Hypothalamus (tissue), 51 donors: ENCODE data around the gene GRM4.

Experiments used
- DNase-seq, 51 donors: peaks; one replicate each; lab custom pipeline; 2025; lab: John Stamatoyannopoulos, UW

Gene GRM4

DNA sequence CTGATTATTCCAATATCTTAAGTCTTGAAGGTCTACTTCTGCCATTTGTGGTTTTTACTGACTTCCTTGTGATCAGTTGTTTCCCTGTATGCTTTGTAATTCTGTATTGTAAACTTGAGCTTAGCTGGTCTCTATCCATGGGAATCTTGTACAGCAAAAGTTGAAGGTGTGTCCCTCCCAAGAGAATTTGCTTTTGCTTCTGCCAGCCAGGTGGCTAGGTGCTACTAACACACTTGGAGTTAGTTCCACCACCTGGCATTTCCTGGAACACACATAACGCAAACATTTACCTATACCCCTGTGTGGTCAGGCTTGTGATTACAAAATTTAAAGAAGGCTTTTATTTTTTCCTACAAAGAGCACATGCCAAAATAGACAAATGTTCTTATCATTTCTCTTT is 141.2 kb downstream of the GRM4 start:
- no peak for DNase-seq

DNA sequence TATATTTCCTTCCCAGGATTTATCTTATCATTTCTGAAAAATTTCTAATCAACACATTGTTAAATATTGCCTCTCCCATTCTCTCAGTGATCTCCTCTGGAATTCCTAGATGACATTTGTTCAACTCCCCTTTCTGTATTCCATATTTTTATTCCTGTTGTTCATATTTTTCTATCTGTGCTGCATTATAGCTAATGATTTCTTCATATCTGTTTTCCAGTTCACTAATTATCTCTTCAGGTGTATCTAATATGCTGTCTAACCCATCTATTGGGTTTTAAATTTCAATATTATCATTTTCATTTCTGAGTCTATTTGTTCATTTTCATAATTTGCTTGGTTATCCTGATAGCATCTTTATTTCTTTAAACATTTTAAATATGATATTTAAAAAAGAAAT is 141.9 kb downstream of the GRM4 start:
- no peak for DNase-seq

DNA sequence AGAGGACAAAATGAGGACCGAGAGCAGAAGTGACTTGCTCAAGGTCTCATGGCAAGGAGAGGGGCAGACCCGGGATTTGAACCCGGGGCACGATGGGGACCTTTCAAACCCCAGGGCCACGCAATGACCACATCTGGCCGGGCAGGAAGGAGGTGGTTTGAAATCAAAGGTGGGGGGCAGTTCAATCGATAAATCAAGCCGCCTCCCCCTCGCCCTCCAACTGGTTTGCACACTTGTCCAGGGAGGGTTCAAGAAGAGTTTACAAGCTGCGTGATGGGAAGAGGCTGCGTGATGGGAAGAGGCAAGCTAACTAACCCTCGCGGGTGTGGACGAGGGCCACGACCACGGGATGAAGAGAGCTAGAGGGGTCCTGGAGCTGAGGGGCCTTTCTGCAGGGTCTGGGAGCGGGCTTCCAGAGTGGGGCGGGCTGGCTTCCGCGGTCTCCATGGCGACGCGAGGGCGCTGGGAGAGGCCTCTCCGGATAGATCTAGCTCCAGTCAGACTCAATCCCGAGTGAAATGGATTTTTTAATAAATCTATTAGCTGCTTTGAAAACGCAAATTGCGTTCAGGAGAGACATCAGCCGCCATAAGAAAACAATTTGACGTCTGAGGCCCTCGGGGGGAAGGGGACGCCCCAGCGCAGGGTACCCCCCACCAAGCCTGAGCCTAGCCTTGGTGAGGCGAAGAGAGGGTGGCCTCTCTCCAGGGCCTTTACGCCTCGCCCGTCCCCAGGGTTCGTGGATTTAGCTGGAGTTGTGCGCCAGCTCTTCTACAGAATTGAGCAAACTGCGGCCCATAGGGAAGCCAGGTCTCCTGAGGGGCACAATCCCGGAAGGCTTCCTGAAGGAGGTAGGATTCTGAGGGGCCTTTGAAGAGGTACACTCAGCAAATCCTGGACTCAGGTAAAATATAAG is 143.9 kb downstream of the GRM4 start:
- DNase-seq = peak in 1 of 51 donors; percentile 6

DNA sequence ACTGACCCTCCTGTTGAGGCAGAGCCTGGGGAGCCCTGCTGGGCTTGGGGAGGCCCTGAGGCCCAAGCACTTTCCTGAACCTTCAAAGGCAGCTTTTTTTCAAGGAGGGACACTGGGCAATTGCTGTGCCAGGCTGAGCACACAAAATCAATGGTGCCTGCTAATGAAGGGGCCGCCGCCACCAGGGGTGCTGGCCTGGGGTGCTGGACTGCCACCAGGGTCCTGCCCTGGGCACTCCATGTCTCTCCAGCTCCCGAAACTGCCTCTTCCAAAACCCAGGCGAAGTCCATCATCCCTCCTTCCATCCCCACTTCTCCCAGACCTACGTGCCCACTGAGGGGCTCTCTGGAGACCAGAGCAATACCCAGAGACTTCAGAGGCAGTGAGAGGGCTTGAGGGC is 145.6 kb downstream of the GRM4 start:
- DNase-seq = no peak

DNA sequence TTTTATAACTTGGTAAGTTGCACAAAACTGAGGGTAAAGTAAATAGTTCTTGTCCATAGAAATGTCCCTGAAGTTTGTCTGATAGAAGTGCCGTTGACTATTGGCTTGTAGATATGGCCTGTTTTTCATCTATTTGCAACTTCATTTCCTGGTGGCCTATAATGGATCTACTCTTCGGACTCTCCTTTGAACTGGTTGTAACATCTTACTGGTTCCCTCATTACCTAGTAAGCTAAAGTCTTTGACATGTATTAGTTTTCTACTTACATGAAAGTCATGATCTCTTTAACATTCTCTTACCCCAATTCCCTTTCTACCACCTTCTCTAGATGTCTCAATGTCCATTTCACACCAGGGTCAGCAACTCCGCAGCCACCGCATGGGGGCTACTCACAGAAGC is 146.3 kb downstream of the GRM4 start:
- no peak for DNase-seq

DNA sequence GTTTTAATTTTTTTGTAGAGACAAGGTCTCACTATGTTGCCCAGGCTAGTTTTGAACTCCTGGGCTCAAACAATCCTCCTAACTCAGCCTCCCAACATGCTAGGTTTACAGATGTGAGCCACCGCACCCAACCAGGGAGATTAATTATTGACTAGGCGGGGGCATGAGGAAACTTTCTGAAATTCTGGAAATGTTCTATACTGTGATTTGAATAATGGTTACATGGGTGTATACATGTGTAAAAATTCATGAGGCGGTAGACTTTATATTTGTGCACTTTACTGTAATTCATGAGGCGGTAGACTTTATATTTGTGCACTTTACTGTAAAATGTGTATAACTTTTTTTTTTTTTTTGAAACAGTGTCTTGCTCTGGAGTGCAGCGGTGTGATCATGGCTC is 147.2 kb downstream of the GRM4 start:
- DNase-seq = no peak

DNA sequence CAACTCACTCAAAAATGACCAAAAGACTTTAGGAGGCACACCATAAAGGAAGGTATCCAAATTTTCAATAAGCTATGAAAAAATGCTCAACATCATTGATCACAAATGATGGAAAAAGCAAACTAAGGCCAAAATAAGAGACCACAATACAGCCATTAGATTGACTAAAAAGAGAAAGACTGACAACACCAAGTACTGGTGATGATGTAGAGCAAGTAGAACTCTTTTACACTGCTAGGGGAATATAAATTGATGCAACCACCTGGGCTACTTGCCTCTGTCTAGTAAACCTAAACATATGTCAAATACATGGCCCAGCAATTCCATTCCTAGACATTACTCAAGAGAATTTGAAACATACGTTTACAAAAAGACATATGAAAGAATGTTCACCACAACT is 148.6 kb downstream of the GRM4 start:
- no peak for DNase-seq

DNA sequence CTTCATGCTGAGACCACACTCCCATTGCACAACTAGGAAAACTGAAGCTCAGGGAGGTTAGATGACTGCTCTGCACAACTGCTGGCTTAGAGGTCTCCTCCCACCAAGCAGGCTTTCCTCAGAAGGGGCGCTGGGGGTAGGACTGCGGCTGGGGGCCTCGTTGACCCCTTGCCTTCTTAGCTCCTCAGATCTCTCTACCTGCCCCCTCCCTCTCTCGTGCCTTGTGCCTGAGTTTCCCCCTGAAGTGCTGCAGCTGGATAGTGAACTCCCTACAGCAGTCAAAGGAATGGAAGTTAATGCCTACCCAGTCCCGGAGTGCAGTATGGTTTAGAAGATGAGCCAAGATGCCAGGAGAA is 149.8 kb downstream of the GRM4 start:
- DNase-seq = no peak

DNA sequence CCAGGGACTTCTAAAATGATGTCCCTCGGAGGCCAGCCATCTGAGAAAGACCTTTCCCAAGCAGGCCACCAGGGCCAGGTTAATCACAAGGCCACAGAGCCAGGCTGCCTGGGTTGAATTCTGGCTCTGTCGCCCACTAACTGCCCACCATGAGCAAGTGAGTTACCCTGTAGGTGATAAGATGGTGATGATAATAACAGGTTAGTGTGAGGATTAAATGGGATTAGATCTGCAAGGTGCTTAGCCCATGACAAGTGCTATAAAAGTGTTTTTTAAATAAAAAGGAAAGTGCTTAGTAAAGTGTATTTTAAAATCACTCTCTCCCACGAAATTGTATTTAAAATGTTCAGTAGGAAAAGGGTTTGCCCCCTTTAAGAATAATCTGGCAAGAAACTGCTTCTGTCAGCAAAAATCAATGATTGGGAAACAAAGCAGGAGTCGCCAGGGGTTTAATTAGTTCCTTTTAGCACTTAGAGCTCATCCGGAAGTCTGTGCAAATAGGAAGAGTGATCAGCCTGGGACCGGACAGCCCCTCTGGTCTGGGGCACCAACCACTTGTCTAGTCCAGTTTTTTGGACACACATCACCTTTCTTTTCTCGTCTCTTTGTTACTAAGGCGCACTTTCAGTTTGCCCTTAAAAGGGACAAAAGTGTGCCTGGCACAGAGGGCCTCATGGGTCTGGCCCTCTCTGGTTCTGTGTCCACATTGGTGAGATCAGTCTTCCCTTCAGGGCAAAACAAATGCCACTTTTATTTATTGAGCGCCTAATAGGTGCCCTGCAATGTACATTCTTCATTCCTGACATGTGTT is 150.4 kb downstream of the GRM4 start:
- DNase-seq = no peak

DNA sequence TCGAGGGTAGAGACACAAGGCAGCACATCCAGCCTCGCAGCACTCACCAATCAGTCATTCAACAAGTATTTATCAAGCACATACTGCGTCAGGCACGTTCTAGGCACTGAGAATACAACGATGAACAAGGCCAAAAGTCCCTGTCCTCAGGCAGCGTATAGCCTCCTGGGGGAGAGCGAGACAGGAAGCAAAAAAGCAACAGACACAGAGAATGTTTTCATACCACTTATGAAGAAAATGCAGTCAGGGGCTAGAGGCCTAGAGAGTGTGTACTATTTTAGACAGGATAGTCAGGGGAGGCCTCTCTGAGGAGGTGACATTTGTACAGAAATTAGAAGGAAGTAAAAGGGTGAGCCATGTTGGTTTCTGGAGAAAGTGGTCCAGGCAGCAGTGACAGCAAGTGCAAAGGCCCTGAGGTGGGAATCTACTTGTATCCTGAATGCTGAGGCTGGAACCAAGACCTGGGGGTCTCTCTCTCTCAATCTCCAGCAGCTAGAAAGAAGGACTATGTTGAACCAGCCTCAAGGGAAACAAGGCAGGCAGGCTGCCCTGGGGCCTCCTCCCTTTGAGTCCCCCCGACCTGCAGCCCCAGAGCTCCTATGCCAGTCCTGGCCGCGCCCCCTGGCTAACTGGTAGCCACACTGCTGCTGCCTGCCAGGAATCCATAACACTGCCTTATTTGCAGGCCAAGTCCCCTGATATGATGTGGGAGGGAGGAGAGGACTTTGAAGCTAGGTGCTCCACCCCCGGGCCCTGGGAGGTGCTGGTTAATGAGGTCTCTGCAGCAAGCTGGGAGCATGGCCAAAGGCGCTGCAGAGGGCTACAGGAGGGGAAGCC is 151.2 kb downstream of the GRM4 start:
- no peak for DNase-seq

DNA sequence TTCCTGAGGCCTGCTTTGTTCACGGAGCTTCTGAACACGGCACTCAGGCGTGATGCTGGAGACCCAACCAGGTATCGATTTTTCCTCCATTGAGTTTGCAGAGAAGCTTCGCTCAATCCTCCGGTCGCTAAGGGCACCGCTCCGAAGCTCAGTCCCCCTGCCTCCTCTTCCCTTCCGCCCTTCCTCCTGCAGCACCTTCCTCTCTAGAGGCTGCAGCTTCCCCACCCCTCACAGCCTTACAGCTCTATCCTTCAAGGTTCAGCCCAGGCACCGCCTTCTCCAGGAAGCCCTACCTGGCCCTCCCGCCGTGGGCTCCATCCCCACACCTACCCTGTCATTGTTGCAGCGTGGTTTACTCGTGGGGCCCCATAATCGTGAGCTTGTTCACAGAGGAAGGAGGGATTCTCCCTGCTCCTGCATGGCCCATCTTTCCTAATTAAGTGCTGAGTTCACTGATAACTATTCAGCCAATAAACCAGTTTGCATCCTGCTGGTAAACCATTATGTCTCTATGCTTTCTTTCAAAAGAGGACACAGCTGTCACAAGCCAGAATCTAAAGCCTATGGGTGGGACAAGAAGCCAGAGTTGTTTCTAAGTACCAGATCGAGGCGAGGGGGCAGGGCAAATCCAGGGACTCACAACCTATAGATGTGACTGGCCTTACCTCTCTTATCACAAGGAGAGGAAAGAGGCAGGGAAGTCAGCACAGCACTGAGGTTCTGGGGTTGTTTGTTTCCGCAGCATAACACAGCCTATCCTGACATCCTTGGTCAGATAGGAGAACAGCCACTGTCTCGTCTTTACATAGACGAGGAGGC is 152.0 kb downstream of the GRM4 start:
- no peak for DNase-seq

DNA sequence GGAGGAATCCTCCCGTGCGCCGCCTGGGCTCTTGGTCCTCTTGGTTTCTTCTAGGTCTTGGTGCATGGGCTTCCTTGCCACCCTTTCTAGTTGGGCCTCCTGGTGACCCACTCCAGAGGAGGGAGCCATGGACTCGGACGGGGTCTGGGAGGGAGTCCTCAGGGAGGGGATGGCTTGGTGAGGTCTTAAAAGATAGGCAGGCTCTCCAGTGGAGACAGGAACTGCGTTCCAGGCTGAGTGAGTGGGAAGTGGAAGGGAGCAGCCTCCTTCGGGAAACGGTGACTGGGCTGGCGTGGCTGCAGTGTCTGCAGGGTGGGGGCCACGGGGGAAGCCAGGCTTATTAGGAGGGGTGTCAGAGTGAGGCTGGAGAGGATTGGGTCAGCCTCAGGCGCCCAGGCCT is 152.8 kb downstream of the GRM4 start:
- no peak for DNase-seq

DNA sequence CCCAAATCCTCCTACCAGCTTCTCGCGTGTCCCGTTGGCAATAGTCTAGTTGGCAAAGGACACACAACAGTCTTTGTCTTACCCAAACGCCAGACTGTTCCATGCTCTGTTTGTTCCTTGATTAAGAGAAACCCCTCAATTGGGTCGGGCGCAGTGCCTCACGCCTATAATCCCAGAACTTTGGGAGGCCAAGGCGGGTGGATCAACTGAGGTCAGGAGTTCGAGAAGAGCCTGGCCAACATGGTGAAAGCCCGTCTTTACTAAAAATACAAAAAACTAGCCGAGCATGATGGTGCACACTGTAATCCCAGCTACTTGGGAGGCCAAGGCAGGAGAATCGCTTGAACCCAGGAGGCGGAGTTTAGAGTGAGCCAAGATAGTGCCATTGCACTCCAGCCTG is 153.7 kb downstream of the GRM4 start:
- DNase-seq = no peak

DNA sequence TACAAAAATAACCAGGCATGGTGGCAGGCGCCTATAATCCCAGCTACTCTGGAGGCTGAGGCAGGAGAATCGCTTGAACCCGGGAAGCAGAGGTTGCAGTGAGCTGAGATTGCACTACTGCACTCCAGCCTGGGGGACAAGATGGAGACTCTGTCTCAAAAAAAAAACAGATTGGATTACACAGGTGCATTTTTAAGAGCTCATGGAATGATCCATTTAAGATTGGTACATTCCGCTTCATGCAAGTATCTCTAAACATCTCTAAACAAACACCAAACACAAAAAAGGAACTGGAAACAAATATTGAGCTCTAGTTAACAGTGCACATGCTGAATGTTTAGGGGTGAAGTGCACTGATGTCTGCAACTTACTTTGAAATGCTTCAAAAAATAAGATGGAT is 154.3 kb downstream of the GRM4 start:
- DNase-seq = no peak

DNA sequence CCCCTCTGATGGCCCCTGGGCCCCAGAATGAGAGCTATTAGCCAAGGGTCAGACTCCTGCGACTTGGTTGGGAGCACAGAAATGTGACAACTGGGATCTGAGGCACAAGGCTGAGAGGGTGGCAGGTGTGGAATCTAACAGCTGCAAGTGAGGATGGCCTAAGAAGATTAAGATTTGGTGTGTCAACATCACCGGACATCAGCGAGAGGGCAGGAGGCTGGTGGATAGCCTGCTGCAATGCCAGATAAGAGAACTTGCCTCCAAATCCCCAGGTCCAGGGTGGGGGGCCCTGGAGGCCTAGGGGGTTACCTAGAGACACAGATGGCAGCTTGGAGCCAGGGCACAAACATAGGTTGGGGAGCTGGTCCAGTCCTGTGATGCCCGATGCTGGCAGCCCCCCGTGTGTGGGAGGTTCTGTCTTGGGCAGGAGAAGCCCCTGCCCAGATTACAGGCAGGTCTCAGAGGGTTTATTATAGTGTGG is 155.8 kb downstream of the GRM4 start:
- DNase-seq = no peak

DNA sequence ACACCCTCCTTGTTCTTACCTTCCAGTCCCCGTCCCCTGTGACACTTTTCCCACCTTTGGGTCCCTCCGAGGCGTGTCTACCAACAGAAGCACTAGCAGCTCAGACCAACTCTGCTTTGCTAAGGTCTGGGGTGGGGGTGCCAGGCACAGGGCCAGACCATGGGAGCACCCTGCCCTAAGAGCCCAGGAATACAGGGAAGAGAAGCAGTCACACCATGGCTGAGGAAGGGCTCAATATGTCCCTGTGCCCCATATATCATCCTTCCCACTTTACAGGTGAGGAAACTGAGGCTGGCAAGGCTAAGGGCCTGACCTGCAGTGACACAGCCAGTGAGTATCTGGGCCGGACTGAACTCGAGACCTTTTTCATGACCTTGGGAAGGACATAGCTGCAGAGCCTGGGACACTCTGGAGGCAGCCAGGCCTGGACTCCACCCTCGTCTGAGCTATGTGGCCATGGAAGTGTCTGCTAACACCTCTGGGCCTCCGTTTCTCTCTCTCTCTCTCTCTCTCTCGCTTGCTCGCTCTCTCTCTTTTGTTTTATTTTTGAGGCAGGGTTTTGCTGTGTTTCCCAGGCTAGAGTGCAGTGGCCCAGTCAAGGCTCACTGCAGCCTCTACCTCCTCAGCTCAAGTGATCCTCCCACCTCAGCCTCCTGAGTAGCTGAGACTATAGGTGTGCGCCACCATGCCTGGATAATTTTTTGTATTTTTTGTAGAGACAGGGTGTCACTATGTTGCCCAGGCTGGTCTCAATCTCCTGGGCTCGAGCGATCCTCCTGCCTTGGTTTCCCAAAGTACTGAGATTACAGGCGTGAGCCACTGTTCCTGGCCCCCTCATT is 156.7 kb downstream of the GRM4 start:
- DNase-seq = no peak

DNA sequence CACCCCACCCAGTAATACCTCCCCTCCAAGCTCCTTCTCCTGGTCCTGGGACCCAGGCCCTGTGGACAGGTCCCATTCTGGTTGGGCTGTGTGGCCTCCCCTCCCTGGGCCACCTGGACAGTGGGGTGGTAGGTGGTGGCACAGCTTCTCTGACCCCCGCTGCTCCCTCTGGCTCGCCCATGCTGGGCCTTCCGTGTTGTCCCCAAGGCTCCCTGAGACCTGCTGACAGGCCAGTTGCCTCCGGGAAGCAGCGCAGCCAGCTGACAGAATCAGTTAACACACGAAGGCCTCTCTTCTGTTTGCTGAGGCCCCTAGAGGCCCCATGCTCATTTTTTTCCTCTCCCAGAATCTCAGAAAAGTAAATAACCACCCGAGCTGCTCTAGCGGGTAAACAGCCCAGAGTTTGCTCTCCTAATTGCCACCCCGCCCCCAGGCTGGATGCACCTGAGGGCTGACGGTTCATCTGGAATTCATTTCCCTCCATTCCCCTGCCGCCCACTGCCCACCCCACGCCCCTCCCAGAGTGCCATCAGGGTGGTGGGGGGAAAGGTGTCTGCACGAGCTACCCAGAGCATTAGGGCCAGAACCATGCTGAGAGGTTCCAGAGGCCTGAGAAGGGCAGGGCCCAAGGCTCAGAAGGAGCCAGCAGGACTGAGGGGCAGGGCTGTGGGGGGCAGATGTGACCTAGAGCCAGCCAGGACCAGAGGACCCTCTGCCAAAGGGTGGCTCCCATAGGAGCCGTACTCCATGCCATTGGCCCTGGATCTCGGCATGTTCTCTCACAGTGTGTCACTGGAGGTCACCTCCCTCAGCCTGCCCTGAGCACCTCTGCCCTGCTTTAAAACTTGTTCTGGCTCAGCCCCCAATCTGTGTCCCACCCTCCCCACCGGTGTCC is 157.5 kb downstream of the GRM4 start:
- DNase-seq = no peak

DNA sequence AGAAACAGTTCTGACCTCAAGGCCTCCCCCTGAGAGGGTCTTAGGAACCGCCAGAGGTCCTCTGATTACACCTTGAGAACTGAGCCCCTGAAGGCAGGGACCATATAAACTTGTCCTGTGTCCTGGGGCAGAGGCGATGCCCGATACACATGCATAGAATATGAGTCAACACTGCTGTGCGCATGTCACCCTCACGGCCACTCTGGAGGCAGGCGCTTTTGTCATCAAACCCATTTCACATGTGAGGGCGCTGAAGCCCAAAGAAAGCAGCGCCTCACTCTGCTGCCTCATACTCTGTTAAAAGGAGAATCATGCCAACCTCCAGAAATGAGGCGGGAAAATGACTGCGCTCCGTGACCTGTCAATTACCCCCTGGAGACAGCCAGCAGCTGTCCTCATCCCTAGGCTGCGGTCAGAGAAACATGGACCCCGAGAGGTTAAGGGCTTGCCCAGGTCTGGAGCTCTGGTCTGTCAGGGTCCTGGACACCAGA is 158.3 kb downstream of the GRM4 start:
- no peak for DNase-seq
